Peyer's patch (tissue), 4 donors: Measurements from ENCODE around the gene GOLGA8Q. TPM values are rescaled to one million over a fixed set of nuclear protein-coding genes. Genes with fewer than 3 reads are reported as not detected.
A peak's percentile ranks its signal among the peaks of the same experiment; 100 is the strongest.
"Not testable (repeated sequence)": the region's sequence is repeated elsewhere in the genome, so short reads cannot be mapped to it uniquely, and the experiment has no call there.

Experiments
- DNase-seq, 3 donors: peaks; one replicate each; pipeline ENCODE4 v3.0.0-alpha.2; 2017 to 2019
- H3K27ac ChIP-seq, 4 donors: fragments of 200-600 bp; sonication (generic); one replicate each; pipeline ENCODE4 v1.5.1; 2016 to 2019
- H3K27me3 ChIP-seq, 2 donors: fragments of 200-600 bp; sonication (generic); one replicate each; pipeline ENCODE4 v1.5.1; 2019
- H3K36me3 ChIP-seq, 3 donors: fragments of 200-600 bp; sonication (generic); one replicate each; pipeline ENCODE4 v1.5.1; 2016 to 2019
- H3K4me1 ChIP-seq, 4 donors: fragments of 200-600 bp; sonication (generic); one replicate each; pipeline ENCODE4 v1.5.1; 2016 to 2019
- H3K4me3 ChIP-seq, 4 donors: fragments of 200-600 bp; sonication (generic); 1 replicate in 3 of 4; 2 replicates in 1 of 4; pipeline ENCODE4 v1.5.1; 2016 to 2019; ENCODE audit warnings: mild to moderate bottlenecking in 1 of 4
- H3K9me3 ChIP-seq, 4 donors: fragments of 200-600 bp; sonication (generic); one replicate each; pipeline ENCODE4 v1.5.1; 2016 to 2019; ENCODE audit warnings: mild to moderate bottlenecking in 1 of 4
- CTCF ChIP-seq, 6 experiments: fragments of 450-650 bp in 4 of 6; fragments of 200-600 bp in 2 of 6; sonication (generic) in 1 of 6; IDR thresholded peaks; one replicate each; pipeline ENCODE4 v1.5.1; 2017 to 2019; ENCODE audit warnings: antibody characterized with exemption in 6 of 6, mild to moderate bottlenecking in 3 of 6, moderate library complexity in 1 of 6
- small RNA-seq, 2 donors: library from RNA; depleted of rRNA; stranded (forward); fragments of <200 nt; gene quantifications; one replicate each; pipeline ENCODE3, GENCODE V24; 2016
- total RNA-seq, 4 donors: library from RNA; depleted of rRNA; stranded (reverse); fragments of >200 nt; gene quantifications; one replicate each; pipeline ENCODE4 v1.1.0, GENCODE V29; 2016

Gene GOLGA8Q
- total RNA-seq, 4 donors from 2014 or later: 1.3 to 5.1 (median 1.7) TPM; not detected in 1

DNA sequence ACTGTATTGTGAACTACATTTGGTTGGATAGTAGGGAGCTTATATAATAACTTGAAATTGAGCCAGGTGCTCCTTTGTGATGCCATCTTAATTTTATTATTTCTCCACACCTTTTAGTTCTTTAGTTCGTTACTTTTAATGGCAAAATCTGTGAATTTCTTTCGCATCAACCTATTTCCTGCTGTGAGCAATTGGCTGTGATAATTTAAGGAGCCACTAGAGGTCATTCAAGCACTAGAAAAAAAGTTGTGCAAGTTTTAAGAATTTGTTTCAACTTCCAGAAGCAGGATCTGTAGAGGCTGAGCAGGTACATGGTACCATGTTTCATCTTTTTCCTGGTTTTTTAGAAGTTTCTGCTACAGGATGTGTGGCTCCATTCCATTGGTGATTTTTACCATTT, 47.1 kb downstream of the GOLGA8Q start:
- not testable (repeated sequence) for H3K9me3 ChIP-seq, DNase-seq

GRCh38 chr15:30603796-30604195, 51.9 kb downstream of the GOLGA8Q start, which contains the start of gene GOLGA8H:
TSS of gene GOLGA8H (plus strand) at chr15:30604028. CDS start at chr15:30604126, 98 bp downstream.
- not testable (repeated sequence) for H3K36me3 ChIP-seq

More for the DNA sequence above, 47.1 kb downstream of the GOLGA8Q start:
- H3K36me3 ChIP-seq, H3K27ac ChIP-seq, H3K4me3 ChIP-seq, H3K4me1 ChIP-seq, H3K27me3 ChIP-seq: not testable (repeated sequence)
- TF ChIP-seq CTCF (IDR thresholded peaks at IDR 0.05): peak in 4 of 6 experiments; percentile 12 to 60 (median 46)

More at GRCh38 chr15:30603796-30604195, 51.9 kb downstream of the GOLGA8Q start, which contains the start of gene GOLGA8H:
- not testable (repeated sequence) for DNase-seq, H3K4me3 ChIP-seq, H3K4me1 ChIP-seq, H3K27ac ChIP-seq, H3K27me3 ChIP-seq, H3K9me3 ChIP-seq

Small RNA genes lying within 50 kb of the gene (small RNA-seq; reads per million reads assigned to genes)
- gene RF00096: 0 reads per million in 2 donors
- gene RN7SL796P: 0 reads per million in 2 donors

Other genes starting within 250 kb of the GOLGA8Q start
- gene CHRFAM7A, start 158.5 kb upstream of the GOLGA8Q start, total RNA-seq: 1 to 10 TPM in 3 of 4 donors, not detected in 1; 3.2 to 4.0 (median 4.0) TPM
- gene GOLGA8R, start 137.8 kb upstream of the GOLGA8Q start, total RNA-seq: 10 to 100 TPM in 1 of 4 donors, 1 to 10 TPM in 3; 4.2 to 36.3 (median 4.9) TPM
- 1 to 10 TPM in 1 of 4 donors, under 1 TPM in 1, not detected in 2; 0.54 to 2.5 TPM for gene GOLGA8H, start 52.0 kb downstream of the GOLGA8Q start, total RNA-seq